WERI-Rb-1 (cell line): ENCODE data around the gene SOX5.
A peak's percentile ranks its signal among the peaks of the same experiment; 100 is the strongest.

Experiments
- DNase-seq: peaks from one replicate; pipeline ENCODE4 v3.0.0-alpha.2; 2020
- H3K27ac ChIP-seq: fragments of 250-450 bp; sonication (Bioruptor Pico); 2 replicates; pipeline ENCODE4 v1.5.1; 2020; ENCODE audit warnings: mild to moderate bottlenecking, moderate library complexity
- H3K27me3 ChIP-seq: fragments of 250-450 bp; sonication (Bioruptor Pico); 2 replicates; pipeline ENCODE4 v1.5.1; 2021; ENCODE audit warnings: mild to moderate bottlenecking, low read depth, moderate library complexity; ENCODE audit not compliant: insufficient read depth, severe bottlenecking
- H3K36me3 ChIP-seq: fragments of 250-450 bp; sonication (Bioruptor Pico); 2 replicates; pipeline ENCODE4 v1.5.1; 2020; ENCODE audit warnings: mild to moderate bottlenecking, moderate library complexity
- H3K4me3 ChIP-seq: 2 replicates; pipeline ENCODE4 v1.5.1; 2011; ENCODE audit warnings: low read depth, mild to moderate bottlenecking, control low read depth, low read length
- H3K9me3 ChIP-seq: fragments of 250-450 bp; sonication (Bioruptor Pico); 2 replicates; pipeline ENCODE4 v1.5.1; 2021; ENCODE audit warnings: mild to moderate bottlenecking, moderate library complexity; ENCODE audit not compliant: severe bottlenecking
- TF ChIP-seq, protein P1 (sequence below): IDR thresholded peaks from 2 replicates; pipeline ENCODE4 v1.5.1; 2011; ENCODE audit warnings: low read depth, mild to moderate bottlenecking, control low read depth, inconsistent platforms, low read length

The SOX5 gene

DNA sequence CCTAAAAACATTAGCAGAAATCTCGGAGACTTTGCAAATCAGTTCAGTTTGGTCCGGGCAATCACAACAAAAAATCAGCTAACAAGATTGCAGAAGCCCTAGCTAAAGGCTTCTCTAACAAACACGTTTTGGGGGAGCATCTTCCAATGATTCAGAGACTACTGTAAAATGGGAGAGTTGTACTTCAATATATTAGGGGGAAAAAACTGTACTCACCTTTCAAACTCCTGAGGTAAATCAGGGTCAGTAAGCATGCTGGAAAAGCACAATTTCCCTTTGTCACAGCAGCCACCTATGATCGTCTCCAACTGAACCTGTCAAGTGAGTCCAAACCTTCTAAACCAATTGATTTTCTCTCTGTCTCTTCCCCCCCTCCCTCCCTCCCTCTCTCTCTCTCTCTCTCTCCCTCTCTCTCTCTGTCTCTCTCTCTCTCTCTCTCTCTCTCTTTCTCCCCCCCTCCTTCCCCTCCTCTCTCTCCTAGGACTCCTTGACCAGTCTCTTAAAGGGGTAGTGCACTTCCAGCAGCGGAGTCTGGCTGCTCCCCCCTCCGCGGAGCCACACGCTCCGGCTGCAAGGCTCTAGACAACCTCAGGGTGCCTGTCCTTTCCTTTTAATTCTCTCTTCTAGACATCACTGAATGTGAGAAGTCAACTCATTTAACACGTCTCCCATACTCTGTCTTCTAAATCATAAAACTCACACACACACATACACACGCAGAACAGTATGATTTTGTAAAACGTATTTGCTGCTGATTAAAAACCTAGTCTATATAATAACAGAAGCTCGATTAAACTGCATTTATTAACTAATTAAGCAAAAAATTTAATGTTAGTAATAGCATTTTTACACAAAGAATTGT lies at the start of gene SOX5:
Gene SOX5 (minus strand): TSS at position 323 of the 862 bp plus-strand sequence. CDS start 69 bp downstream, at position 254.
- TF ChIP-seq, protein P1, sequence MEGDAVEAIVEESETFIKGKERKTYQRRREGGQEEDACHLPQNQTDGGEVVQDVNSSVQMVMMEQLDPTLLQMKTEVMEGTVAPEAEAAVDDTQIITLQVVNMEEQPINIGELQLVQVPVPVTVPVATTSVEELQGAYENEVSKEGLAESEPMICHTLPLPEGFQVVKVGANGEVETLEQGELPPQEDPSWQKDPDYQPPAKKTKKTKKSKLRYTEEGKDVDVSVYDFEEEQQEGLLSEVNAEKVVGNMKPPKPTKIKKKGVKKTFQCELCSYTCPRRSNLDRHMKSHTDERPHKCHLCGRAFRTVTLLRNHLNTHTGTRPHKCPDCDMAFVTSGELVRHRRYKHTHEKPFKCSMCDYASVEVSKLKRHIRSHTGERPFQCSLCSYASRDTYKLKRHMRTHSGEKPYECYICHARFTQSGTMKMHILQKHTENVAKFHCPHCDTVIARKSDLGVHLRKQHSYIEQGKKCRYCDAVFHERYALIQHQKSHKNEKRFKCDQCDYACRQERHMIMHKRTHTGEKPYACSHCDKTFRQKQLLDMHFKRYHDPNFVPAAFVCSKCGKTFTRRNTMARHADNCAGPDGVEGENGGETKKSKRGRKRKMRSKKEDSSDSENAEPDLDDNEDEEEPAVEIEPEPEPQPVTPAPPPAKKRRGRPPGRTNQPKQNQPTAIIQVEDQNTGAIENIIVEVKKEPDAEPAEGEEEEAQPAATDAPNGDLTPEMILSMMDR, result no peak
- H3K27ac ChIP-seq, result peak within 1 kb of the TSS; percentile 9; the same call in 1 of the 2 replicates
- H3K36me3 ChIP-seq, result no peaks in the 10 kb centered on the region
- H3K9me3 ChIP-seq, result no peaks in the 10 kb centered on the region
- peak; percentile 70 for DNase-seq
- peak within 1 kb of the TSS; percentile 88 for H3K4me3 ChIP-seq
- H3K27me3 ChIP-seq, result no peaks in the 10 kb centered on the region

DNA sequence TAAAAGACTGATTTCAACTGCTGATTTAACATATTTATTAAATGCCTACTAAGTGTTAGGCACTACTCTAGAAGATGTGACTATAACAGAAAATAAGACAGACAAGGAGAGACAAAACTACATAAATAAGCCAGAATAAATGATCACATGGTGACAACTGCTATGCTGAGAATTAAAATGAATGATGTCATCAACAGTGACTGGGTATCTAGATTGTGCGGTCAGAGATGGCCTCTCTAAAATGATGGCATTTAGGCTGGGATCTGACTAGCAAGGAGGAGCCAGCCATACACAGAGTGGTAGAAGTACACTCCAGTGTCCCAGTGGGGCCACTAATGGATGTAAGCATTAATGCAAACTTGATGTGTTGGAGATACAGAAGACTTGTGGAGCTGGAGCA lies 37.6 kb upstream of the SOX5 start:
- TF ChIP-seq, protein P1, result no peak

DNA sequence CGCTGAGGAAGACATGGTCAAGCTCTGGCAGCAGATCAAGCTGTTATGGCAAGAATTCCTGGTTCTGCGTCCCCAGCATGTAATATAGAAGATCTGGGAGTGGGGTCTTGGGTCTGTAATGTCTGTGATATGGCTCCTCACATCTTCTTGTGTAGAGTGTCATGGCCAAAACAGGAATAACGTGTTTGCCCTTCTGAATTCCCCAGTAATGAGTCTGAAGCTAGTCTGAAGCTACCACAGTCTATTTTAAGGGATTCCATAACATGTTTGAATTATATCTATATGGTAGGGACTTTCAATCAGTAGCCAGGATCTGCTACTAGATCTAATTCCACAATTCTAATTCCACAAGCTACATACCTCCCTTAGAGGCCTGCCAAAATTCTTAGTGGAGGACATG lies 31.4 kb upstream of the SOX5 start:
- Histone ChIP-seq H3K27me3 (no peaks in the 10 kb centered on the region), H3K36me3 (no peaks in the 10 kb centered on the region), H3K27ac (no peak overlapping the region), H3K4me3 (no peak overlapping the region), H3K9me3 (no peaks in the 10 kb centered on the region)
- no peak for DNase-seq
- TF ChIP-seq, protein P1, result no peak

More for the DNA sequence above, 37.6 kb upstream of the SOX5 start:
- H3K4me3 ChIP-seq, result no peak overlapping the region
- DNase-seq, result no peak
- no peak overlapping the region for H3K27ac ChIP-seq
- no peaks in the 10 kb centered on the region for H3K27me3 ChIP-seq
- H3K36me3 ChIP-seq, result no peaks in the 10 kb centered on the region
- H3K9me3 ChIP-seq, result no peaks in the 10 kb centered on the region

DNA sequence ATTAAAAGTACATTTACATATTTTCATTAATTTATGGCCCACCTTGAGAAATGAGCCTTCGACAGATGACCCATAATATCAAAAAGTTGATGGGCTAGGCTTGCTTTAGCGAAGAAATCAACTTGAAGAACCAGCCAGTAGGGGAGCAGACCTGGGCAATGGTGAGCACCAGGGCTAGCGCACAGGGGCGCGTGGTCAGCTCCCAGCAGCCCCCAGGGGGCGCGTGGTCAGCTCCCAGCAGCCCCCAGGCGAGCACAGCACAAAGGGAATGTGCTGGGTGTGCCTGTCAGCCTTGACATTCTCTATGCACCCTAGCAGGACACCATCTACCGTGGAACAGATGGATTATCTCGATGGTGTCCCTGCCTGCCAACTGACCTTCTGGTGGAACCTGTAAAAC lies 15.3 kb upstream of the SOX5 start:
- no peak for DNase-seq
- H3K27me3 ChIP-seq, result no peaks in the 10 kb centered on the region
- no peak overlapping the region for H3K4me3 ChIP-seq
- no peaks in the 10 kb centered on the region for H3K36me3 ChIP-seq
- H3K27ac ChIP-seq, result no peak overlapping the region
- H3K9me3 ChIP-seq, result no peaks in the 10 kb centered on the region
- TF ChIP-seq, protein P1, result no peak

DNA sequence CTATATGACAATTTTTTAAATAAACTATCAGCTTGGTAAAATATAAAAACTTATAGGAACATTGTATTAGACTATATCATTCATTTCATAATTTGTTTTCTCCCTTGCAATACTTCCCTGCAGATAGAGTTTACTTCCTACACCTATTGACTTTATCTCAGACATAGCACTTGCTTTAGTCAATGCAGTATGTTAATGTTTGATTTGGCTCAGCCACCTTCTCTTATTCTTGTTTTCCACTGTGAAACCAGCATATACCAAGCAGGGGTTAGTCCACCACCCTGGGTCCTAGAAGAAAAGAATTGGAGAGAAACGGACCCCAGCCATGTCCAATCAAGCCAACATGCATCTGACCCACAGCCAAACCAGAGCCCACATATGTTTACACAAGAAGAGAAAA lies 10.4 kb upstream of the SOX5 start:
- Histone ChIP-seq H3K27me3 (no peaks in the 10 kb centered on the region), H3K27ac (no peak overlapping the region), H3K4me3 (no peak overlapping the region), H3K9me3 (no peaks in the 10 kb centered on the region), H3K36me3 (no peaks in the 10 kb centered on the region)
- no peak for DNase-seq
- TF ChIP-seq, protein P1, result no peak
